ENCODE results near the gene MYO19.
"Not testable (repeated sequence)": the region's sequence is repeated elsewhere in the genome, so short reads cannot be mapped to it uniquely, and the experiment has no call there.

The MYO19 gene

DNA sequence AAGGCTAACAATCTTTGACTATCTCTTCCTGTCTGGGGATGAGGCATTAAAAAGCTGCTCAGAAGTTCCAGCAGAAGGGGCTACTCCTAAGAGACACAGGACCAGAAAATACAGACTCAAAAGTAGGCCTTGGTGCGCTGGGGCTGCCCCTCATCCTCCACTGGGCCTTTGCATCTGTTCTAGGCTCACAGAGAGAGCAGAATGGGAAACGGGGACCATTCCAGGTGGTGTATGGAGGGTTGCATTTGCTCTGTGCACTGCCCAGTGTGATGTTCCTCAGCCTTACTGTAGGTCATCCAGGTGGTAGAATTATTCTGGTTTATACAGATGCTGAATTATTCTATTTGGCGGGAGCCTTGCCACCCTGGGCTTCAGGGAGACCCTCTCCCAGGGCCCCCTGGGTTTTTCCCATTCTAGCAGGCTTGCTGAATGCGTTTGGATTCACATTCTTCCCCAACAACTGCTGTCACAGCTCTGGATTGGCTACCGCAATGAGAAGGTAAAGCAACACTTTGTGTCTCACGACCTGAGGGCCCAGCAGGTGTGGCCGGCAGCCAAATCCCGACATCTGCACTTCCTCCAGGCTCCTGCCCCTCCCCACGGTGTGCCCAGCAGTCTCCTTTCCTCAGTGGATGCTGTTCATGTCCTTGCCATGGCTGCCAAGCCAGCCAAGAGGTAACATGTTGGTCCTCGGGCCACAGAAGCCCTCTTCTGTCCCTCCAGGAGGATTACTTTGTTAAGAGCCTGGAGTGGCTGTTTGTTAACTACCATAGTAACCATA, 73.1 kb downstream of the MYO19 start:
- DNase-seq (ENCODE audit: low spot score): no peak

DNA sequence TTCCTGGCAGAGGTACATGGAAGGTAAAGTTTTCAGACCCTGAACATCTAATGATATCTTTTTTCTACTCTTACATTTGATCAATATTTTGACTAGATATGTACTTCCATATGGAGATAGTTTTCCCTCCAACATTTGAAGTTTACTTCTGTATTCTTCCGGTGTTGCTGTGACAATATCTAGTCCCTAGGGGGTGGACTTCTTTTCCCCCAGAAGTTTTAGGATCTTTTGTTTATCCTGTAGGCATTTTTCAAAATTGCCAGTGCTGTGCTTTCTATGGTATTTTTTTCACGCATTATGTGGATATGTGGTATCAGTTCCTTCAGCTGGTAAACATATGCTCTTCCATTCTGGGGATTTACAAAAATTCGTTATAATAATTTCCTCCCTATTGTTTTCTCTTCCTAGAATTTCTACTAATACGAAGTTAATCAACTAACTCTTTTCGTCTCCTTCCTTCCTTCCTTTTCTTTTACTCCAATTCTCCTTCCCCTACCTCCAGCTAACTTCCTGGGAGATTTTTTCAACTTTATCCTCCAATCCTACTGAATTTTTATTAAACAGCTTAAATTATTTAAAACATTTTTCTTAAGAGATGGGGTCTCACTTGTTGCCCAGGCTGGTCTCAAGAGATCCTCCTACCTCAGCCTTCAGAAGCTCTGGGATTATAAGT, 74.3 kb downstream of the MYO19 start:
- DNase-seq (ENCODE audit: low spot score): no peak

DNA sequence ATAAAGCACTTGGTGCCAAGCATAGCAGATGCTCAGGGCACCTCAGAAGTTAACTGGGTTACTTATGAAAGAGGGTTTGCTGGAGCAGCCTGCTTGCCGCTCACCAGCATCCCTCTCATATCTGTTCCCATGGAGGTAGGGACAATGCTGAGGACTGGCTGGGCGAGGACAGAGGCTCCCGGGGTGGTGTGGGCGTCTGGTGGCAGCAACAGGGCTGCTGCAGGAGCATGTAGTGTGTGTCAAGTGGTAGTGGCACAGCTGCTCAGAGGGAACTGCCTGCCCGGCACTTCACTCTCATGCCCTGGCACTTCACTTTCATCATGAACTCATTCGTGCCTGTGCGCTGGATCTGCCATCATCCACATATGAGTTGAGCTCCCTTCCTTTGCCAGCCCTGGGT, 75.1 kb downstream of the MYO19 start:
- DNase-seq (ENCODE audit: low spot score): no peak

DNA sequence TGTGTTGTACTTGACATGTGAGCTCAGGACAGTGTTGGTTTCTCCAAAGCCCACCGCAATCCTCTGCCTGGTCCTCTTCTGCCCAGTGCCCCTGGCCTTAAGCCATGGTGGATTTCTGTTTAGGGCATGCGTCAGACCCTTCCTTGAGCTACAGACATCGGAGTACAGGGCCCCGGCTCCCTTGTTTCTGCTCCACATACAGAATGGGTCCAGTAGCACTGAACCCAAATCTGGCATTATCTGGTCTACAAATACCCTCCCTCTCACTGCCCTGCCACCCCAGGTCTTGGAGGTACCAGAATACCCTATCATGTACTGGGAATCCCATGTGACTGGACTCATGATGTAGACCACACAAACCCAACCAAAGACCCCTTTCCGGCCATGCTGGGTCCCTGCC, 75.6 kb downstream of the MYO19 start:
- no peak for DNase-seq (ENCODE audit: low spot score)

DNA sequence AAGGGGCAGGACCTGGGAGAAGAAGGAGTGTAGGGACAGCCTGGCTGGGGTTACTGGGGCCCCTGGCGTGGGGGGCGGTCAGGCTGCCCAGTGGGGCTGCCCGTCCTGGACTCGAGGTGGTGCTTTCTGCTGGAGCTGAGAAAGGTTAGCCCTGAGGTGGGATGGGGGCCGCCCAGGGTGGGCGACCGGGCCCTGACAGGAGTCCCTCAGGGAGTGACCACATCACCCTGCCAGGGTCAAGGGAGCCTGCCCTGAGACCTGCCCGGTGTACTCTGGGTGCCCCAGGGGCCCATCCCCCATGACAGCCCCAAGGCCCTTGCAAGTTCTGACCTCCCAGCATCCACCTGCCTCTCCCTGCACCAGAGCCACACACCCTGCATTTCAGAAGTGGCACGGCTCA, 77.0 kb downstream of the MYO19 start:
- DNase-seq (ENCODE audit: low spot score): not testable (repeated sequence)

DNA sequence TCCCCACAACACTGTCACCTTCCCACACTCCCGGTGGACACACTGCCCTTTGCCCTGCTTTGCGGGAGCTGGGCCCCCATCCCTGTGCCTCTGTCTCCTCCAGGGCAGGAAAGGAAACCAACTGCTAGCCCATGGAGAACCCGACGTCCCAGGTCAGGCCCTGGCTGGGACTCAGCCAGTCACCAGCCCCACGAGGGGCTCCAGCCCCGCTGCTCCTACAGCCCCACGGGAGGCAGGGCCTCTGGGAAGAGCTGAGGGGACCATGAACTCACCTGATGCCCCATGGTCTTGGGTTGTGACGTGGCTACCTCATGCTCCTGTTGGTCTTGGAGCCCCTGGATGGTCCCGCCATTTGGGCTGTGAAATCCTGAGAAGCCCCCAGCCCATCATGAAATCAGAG, 81.8 kb downstream of the MYO19 start:
- DNase-seq (ENCODE audit: low spot score): not testable (repeated sequence)

DNA sequence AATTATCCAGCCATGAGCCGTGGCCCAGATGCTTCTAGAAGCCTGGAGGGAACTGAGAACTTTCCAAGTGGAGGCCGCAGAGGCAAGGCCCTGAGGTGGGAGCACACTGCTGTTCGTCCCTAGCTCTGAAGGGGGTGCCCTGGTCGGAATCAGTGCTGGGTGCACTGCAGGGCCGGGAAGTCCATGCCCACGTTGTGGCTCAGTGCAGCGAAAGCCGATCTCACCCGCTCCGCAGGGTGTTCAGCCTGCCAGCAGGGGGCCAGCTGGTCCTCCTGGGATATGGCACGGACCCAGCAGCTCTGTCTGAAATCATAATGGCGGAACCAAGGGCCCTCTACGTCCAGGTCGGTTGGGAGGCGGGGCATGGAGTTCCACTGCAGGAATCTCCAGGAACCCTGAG, 84.7 kb downstream of the MYO19 start:
- DNase-seq (ENCODE audit: low spot score): not testable (repeated sequence)
